Activated naive CD8-positive, alpha-beta T cell (primary cell): ENCODE results near the gene DCLK3.
A peak's percentile ranks its signal among the peaks of the same experiment; 100 is the strongest.

Source experiments
- H3K27ac Mint-ChIP-seq: one replicate; pipeline ENCODE4 v1.8.0; 2021; ENCODE audit warnings: mixed read lengths
- H3K27me3 Mint-ChIP-seq: one replicate; pipeline ENCODE4 v1.8.0; 2021; ENCODE audit warnings: mixed read lengths
- H3K36me3 Mint-ChIP-seq: one replicate; pipeline ENCODE4 v1.8.0; 2021; ENCODE audit warnings: mixed read lengths
- H3K4me1 Mint-ChIP-seq: one replicate; pipeline ENCODE4 v1.8.0; 2021; ENCODE audit warnings: low read depth, mixed read lengths
- H3K4me3 Mint-ChIP-seq: one replicate; pipeline ENCODE4 v1.8.0; 2021; ENCODE audit warnings: mild to moderate bottlenecking, mixed read lengths
- H3K9me3 Mint-ChIP-seq: one replicate; pipeline ENCODE4 v1.8.0; 2021; ENCODE audit warnings: low read depth, mixed read lengths

Gene DCLK3

GRCh38 chr3:36777424-36778218, 13.3 kb upstream of the DCLK3 start:
- no peaks in the 10 kb centered on the region for H3K4me1 Mint-ChIP-seq
- H3K4me3 Mint-ChIP-seq: no peak overlapping the region
- H3K9me3 Mint-ChIP-seq: no peaks in the 10 kb centered on the region
- H3K27me3 Mint-ChIP-seq: no peaks in the 10 kb centered on the region
- no peaks in the 10 kb centered on the region for H3K36me3 Mint-ChIP-seq
- H3K27ac Mint-ChIP-seq: no peak overlapping the region

- Mint-ChIP-seq H3K27me3 (peaks cover under 1% of the 10 kb centered on the region), H3K4me1 (no peaks in the 10 kb centered on the region), H3K36me3 (no peaks in the 10 kb centered on the region), H3K27ac (no peak overlapping the region), H3K4me3 (no peak overlapping the region), H3K9me3 (no peaks in the 10 kb centered on the region)
Measured at GRCh38 chr3:36776436-36776835, 12.1 kb upstream of the DCLK3 start.

DNA sequence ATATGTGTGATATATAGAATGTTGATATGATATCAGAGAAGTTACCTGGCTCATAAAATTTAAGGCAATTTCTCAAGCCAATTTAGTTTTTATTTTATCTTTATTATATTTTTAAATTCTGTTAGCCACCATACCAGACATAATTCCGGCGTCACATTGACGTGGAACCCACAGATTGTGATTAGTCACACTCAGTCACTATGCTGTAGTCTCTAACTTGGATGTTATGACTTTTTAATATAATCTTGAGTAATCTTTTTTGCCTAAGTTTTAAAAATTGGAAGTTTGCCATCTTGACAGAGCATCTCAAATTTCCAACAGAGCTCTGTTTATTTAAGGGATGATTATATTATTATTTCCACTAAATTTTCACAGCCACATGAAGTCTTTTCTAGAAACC, 9.7 kb upstream of the DCLK3 start:
- Mint-ChIP-seq H3K9me3 (no peaks in the 10 kb centered on the region), H3K4me3 (no peak overlapping the region), H3K4me1 (no peaks in the 10 kb centered on the region), H3K27ac (no peak overlapping the region), H3K27me3 (peaks cover 4% of the 10 kb centered on the region), H3K36me3 (no peaks in the 10 kb centered on the region)

DNA sequence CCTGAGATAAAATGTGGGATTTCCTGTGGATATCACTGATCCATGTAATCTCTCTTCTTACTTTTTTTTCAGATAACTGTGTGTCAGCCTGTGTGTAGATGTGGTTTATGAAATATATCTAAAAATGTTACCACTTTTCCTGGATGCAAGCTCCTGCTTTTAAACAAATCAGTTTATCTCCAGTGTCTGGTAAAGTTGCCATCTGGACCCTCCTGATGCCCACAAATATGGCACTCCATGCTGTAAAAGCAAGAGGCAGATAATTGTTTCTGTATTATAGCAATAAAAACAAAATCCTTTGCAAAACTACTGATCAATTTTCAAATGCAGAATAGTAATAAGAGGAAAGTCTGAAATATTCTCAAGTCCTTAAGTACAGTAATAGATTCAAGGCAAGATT, 7.6 kb upstream of the DCLK3 start:
- Mint-ChIP-seq H3K27me3 (peaks cover 14% of the 10 kb centered on the region), H3K4me3 (no peak overlapping the region), H3K9me3 (no peaks in the 10 kb centered on the region), H3K36me3 (no peaks in the 10 kb centered on the region), H3K27ac (no peak overlapping the region), H3K4me1 (no peaks in the 10 kb centered on the region)

DNA sequence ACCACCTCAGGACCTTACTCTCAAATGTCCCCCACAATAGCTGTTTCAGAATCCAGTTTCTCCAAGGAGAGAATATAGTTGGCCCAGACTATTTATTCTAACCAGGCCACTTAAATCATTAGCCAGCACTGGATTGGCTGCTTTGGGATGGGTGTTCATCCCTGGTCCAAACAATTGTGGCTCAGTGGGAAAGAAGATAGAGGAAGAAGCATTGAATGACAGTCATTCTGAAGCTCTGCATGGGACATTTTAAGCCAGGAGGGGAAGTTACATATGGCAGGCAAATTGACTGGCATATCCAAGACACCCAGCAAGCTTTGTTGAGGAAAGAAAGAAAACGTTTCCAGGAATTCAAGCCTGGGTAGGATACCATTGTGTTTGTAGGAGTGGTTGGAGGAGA, 5.6 kb upstream of the DCLK3 start:
- H3K27me3 Mint-ChIP-seq: peaks cover 27% of the 10 kb centered on the region
- H3K27ac Mint-ChIP-seq: no peak overlapping the region
- H3K9me3 Mint-ChIP-seq: no peaks in the 10 kb centered on the region
- H3K36me3 Mint-ChIP-seq: no peaks in the 10 kb centered on the region
- no peak overlapping the region for H3K4me3 Mint-ChIP-seq
- H3K4me1 Mint-ChIP-seq: peaks cover 2% of the 10 kb centered on the region

GRCh38 chr3:36765104-36765503, 751 bp upstream of the DCLK3 start:
- peaks cover 52% of the 10 kb centered on the region for H3K27me3 Mint-ChIP-seq
- peak overlapping the region; percentile 73 for H3K4me3 Mint-ChIP-seq

GRCh38 chr3:36764704-36765038, 318 bp upstream of the DCLK3 start:
- no peaks in the 10 kb centered on the region for H3K9me3 Mint-ChIP-seq
- peak overlapping the region; percentile 73 for H3K4me3 Mint-ChIP-seq
- peaks cover 54% of the 10 kb centered on the region for H3K27me3 Mint-ChIP-seq
- H3K27ac Mint-ChIP-seq: no peak overlapping the region
- no peaks in the 10 kb centered on the region for H3K36me3 Mint-ChIP-seq
- peaks cover 7% of the 10 kb centered on the region for H3K4me1 Mint-ChIP-seq

More at GRCh38 chr3:36765104-36765503, 751 bp upstream of the DCLK3 start:
- no peaks in the 10 kb centered on the region for H3K9me3 Mint-ChIP-seq
- H3K4me1 Mint-ChIP-seq: peaks cover 7% of the 10 kb centered on the region
- H3K36me3 Mint-ChIP-seq: no peaks in the 10 kb centered on the region
- no peak overlapping the region for H3K27ac Mint-ChIP-seq

GRCh38 chr3:36762918-36763849, 1.2 kb downstream of the DCLK3 start:
- no peaks in the 10 kb centered on the region for H3K36me3 Mint-ChIP-seq
- H3K4me3 Mint-ChIP-seq: peak overlapping the region; percentile 49
- H3K4me1 Mint-ChIP-seq: peaks cover 7% of the 10 kb centered on the region
- peaks cover 54% of the 10 kb centered on the region for H3K27me3 Mint-ChIP-seq
- no peaks in the 10 kb centered on the region for H3K9me3 Mint-ChIP-seq
- H3K27ac Mint-ChIP-seq: no peak overlapping the region

GRCh38 chr3:36761779-36762178, 2.6 kb downstream of the DCLK3 start:
- H3K4me1 Mint-ChIP-seq: peaks cover 7% of the 10 kb centered on the region
- no peak overlapping the region for H3K27ac Mint-ChIP-seq
- H3K4me3 Mint-ChIP-seq: no peak overlapping the region
- no peaks in the 10 kb centered on the region for H3K9me3 Mint-ChIP-seq
- no peaks in the 10 kb centered on the region for H3K36me3 Mint-ChIP-seq
- H3K27me3 Mint-ChIP-seq: peaks cover 51% of the 10 kb centered on the region

DNA sequence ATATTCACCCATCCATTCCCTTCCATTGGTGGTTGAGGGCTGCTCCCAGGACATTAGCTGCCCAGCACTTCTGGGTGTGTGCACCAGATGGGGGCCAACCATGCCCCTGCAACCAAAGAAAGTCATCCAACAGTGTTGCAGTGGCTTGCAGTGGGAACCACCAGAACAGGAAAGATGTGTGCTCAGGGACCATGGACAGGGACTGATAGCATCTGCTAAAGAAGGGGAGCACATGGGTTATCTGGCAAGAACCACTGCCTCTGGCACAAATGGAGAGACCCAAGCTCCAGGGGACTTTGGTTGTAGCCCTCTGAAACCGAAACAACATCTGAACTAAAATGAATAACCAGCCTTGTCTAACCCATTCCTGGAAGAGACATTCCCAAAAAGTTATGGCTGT, 8.1 kb downstream of the DCLK3 start:
- H3K4me3 Mint-ChIP-seq: no peak overlapping the region
- H3K27ac Mint-ChIP-seq: no peak overlapping the region
- no peaks in the 10 kb centered on the region for H3K9me3 Mint-ChIP-seq
- H3K4me1 Mint-ChIP-seq: no peaks in the 10 kb centered on the region
- peaks cover 17% of the 10 kb centered on the region for H3K27me3 Mint-ChIP-seq
- H3K36me3 Mint-ChIP-seq: no peaks in the 10 kb centered on the region

DNA sequence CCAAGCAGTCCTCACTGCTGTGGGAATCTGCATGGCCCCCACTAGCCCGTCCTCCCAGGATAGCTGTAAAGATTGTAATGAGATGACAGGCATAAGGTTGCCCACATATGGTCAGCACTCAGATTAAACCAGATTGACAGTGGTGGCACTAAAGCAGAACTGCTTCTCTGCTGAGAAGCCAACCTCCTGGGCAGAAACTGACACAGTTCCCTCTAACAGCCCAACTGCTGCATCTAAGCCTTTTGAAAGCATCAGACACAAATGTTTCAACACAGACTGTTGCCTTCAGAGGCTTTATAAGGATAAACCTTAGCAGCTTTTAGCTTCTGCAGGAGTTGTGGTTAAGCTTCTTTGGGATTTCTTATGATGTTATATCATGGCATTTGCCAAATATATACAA, 13.0 kb downstream of the DCLK3 start:
- no peak overlapping the region for H3K27ac Mint-ChIP-seq
- H3K27me3 Mint-ChIP-seq: peaks cover 3% of the 10 kb centered on the region
- H3K4me3 Mint-ChIP-seq: no peak overlapping the region
- no peaks in the 10 kb centered on the region for H3K36me3 Mint-ChIP-seq
- no peaks in the 10 kb centered on the region for H3K4me1 Mint-ChIP-seq
- peaks cover 2% of the 10 kb centered on the region for H3K9me3 Mint-ChIP-seq

- Mint-ChIP-seq H3K27ac (no peak overlapping the region), H3K27me3 (peaks cover 3% of the 10 kb centered on the region), H3K9me3 (peaks cover 3% of the 10 kb centered on the region), H3K4me1 (no peaks in the 10 kb centered on the region), H3K36me3 (no peaks in the 10 kb centered on the region), H3K4me3 (no peak overlapping the region)
Measured at GRCh38 chr3:36750737-36751136, 13.6 kb downstream of the DCLK3 start.

DNA sequence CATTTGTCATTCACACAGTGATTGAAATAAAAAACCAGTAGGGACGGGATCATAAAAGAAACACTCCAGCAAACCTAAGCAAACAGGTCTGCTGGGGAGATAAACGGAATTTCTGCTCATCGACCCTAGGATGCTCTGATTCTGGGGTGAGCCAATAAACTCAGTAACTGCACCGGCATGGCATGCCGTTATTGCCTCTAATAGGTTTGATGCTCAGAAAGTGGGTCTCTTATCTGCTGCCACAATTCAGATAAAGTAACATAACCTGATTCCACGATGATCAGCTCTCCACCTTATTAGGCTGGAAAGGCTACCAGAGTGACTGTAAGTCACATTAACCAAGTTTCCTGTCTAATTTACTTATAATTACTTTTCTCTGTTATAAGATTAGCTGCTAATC, 19.6 kb downstream of the DCLK3 start:
- Mint-ChIP-seq H3K4me3 (no peak overlapping the region), H3K36me3 (no peaks in the 10 kb centered on the region), H3K27me3 (no peaks in the 10 kb centered on the region), H3K27ac (no peak overlapping the region), H3K4me1 (no peaks in the 10 kb centered on the region), H3K9me3 (peaks cover 3% of the 10 kb centered on the region)

DNA sequence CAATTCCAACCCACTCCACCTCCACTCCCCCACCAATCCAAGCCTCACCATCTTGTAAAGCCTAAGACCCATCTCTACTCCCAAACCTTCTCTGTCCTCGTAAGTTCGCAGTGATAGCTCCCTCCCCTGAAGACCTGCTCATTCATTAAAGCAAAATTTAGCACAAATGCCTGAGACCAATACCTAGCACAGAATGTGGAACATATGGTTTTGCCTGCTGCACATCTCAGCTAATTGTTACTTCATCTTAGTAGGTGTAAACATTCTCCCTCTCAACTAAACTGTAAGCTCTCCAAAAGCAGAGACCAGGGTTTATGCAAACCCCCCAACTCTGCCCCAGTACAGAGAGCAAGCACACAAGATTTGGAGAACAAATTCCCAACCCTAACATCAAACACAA, 20.5 kb downstream of the DCLK3 start:
- H3K9me3 Mint-ChIP-seq: peaks cover 3% of the 10 kb centered on the region
- no peaks in the 10 kb centered on the region for H3K4me1 Mint-ChIP-seq
- no peaks in the 10 kb centered on the region for H3K36me3 Mint-ChIP-seq
- no peaks in the 10 kb centered on the region for H3K27me3 Mint-ChIP-seq
- H3K4me3 Mint-ChIP-seq: no peak overlapping the region
- no peak overlapping the region for H3K27ac Mint-ChIP-seq

GRCh38 chr3:36741285-36741684, 23.1 kb downstream of the DCLK3 start:
- no peaks in the 10 kb centered on the region for H3K36me3 Mint-ChIP-seq
- no peaks in the 10 kb centered on the region for H3K4me1 Mint-ChIP-seq
- peaks cover under 1% of the 10 kb centered on the region for H3K9me3 Mint-ChIP-seq
- H3K4me3 Mint-ChIP-seq: no peak overlapping the region
- H3K27me3 Mint-ChIP-seq: no peaks in the 10 kb centered on the region
- no peak overlapping the region for H3K27ac Mint-ChIP-seq
